PC-9 (cell line): ENCODE data around the gene ELOVL5. TPM values are rescaled to one million over a fixed set of nuclear protein-coding genes. Genes with fewer than 3 reads are reported as not detected.

Experiments
- BruUV-seq: library from RNA; stranded (reverse); fragments of 400-500 nt; replicated peaks from 2 replicates; lab custom pipeline; 2021; lab: Mats Ljungman, UMichigan
- CTCF ChIA-PET: fragments of 300-600 bp; sonication (Branson Sonifier 250); formaldehyde crosslinking; loops from one replicate; lab custom pipeline; 2022; ENCODE audit warnings: antibody characterized with exemption; lab: Charles Lee
- POLR2A ChIA-PET: fragments of 300-600 bp; sonication (Branson Sonifier 250); formaldehyde crosslinking; loops from one replicate; lab custom pipeline; 2022; ENCODE audit warnings: antibody characterized with exemption; ENCODE audit not compliant: unreplicated experiment; lab: Charles Lee
- DNase-seq, 2 experiments: peaks; one replicate each; pipeline versions ENCODE4 v3.0.0 to v3.0.0-alpha.2; 2015 to 2022; ENCODE audit warnings: mixed read lengths in 1 of 2
- H2AFZ ChIP-seq: fragments of 200-600 bp; sonication (generic); 2 replicates; pipeline ENCODE4 v1.8.1; 2017; ENCODE audit warnings: antibody characterized with exemption
- H3F3A ChIP-seq: fragments of 200-600 bp; sonication (generic); 2 replicates; pipeline ENCODE4 v1.8.1; 2017; ENCODE audit warnings: antibody characterized with exemption, mild to moderate bottlenecking, low read depth; ENCODE audit not compliant: insufficient read depth
- H3K27ac ChIP-seq: fragments of 200-600 bp; sonication (generic); 2 replicates; pipeline ENCODE4 v1.6.1; 2016; ENCODE audit warnings: mixed run types
- H3K27me3 ChIP-seq: fragments of 200-600 bp; sonication (generic); 2 replicates; pipeline ENCODE4 v1.6.1; 2016; ENCODE audit warnings: low read depth, mixed run types; ENCODE audit not compliant: insufficient read depth
- H3K36me3 ChIP-seq: fragments of 200-600 bp; sonication (generic); 2 replicates; pipeline ENCODE4 v1.6.1; 2016; ENCODE audit warnings: low read depth, mixed run types
- H3K4me1 ChIP-seq: fragments of 200-600 bp; sonication (generic); replicated peaks from 2 replicates; pipeline ENCODE4 v1.6.1; 2016; ENCODE audit warnings: mixed run types; ENCODE audit not compliant: insufficient read depth
- H3K4me2 ChIP-seq: fragments of 200-600 bp; sonication (generic); 2 replicates; pipeline ENCODE4 v1.6.1; 2017; ENCODE audit warnings: mixed run types
- H3K4me3 ChIP-seq: fragments of 200-600 bp; sonication (generic); 2 replicates; pipeline ENCODE4 v1.6.1; 2016; ENCODE audit warnings: mixed run types
- H3K79me2 ChIP-seq: fragments of 200-600 bp; sonication (generic); 2 replicates; pipeline ENCODE4 v1.6.1; 2017; ENCODE audit warnings: low read depth, mixed run types
- H3K9me2 ChIP-seq: fragments of 200-600 bp; sonication (generic); 2 replicates; pipeline ENCODE4 v1.8.1; 2017; ENCODE audit warnings: mild to moderate bottlenecking; ENCODE audit not compliant: insufficient read depth
- H3K9me3 ChIP-seq: fragments of 200-600 bp; sonication (generic); 2 replicates; pipeline ENCODE4 v1.8.1; 2016; ENCODE audit warnings: low read depth; ENCODE audit not compliant: insufficient read depth
- H4K20me1 ChIP-seq: fragments of 200-600 bp; sonication (generic); 2 replicates; pipeline ENCODE4 v1.8.1; 2017; ENCODE audit not compliant: insufficient read depth
- EZH2 ChIP-seq: fragments of 200-600 bp; sonication (generic); IDR thresholded peaks from 2 replicates; pipeline ENCODE4 v1.8.0; 2017; ENCODE audit warnings: antibody characterized with exemption, low read depth
- intact Hi-C: fragments of 100-400 bp; cut with micrococcal nuclease; formaldehyde crosslinking; loops from one replicate; pipeline ENCODE4 v1.10.0; 2022; ENCODE audit not compliant: unreplicated experiment
- total RNA-seq: library from RNA; stranded (reverse); gene quantifications from 2 replicates; pipeline ENCODE4 v1.2.3, GENCODE V29; 2021
- TF ChIP-seq, protein P1 (sequence below): fragments of 200-600 bp; sonication (generic); conservative IDR thresholded peaks from 2 replicates; pipeline ENCODE4 v1.6.1; 2017; ENCODE audit warnings: mixed run types, antibody characterized with exemption, mild to moderate bottlenecking, moderate library complexity

The ELOVL5 gene
- total RNA-seq, 1 experiment from 2014 or later: 108 TPM

DNA sequence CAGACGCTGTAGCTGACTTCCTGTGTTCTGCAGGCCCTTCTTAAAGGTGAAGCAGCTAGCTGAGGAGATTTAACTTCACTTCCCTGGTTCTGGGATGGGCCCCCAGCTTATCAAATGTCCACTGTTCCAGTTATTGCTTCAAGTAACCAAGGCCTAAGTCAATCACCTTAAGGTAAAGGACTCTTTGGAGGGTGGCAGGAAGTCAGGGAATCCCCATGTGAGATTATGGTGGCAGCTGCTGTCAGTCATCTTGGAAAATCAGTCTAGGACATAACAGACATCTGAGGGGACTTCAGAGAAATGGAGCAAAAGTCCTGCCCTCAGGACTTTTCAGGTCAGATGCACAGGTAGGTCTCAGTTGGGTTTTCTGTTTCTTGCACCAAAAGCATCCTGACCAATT, 3.8 kb downstream of the ELOVL5 start:
- peaks cover 9% of the 10 kb centered on the region; the same call in 1 of the 2 replicates for H3F3A ChIP-seq
- no peak overlapping the region for H3K27ac ChIP-seq
- H3K4me2 ChIP-seq: no peak overlapping the region
- ChIA-PET POLR2A (no interaction called here), CTCF (no interaction called here)
- H2AFZ ChIP-seq: no peak overlapping the region
- H3K9me2 ChIP-seq: no peaks in the 10 kb centered on the region
- H3K9me3 ChIP-seq: no peaks in the 10 kb centered on the region
- H3K4me3 ChIP-seq: no peak overlapping the region
- no peaks in the 10 kb centered on the region for H3K27me3 ChIP-seq
- peaks cover 21% of the 10 kb centered on the region for H4K20me1 ChIP-seq
- intact Hi-C loops: no loop called here
- TF ChIP-seq, protein P1, sequence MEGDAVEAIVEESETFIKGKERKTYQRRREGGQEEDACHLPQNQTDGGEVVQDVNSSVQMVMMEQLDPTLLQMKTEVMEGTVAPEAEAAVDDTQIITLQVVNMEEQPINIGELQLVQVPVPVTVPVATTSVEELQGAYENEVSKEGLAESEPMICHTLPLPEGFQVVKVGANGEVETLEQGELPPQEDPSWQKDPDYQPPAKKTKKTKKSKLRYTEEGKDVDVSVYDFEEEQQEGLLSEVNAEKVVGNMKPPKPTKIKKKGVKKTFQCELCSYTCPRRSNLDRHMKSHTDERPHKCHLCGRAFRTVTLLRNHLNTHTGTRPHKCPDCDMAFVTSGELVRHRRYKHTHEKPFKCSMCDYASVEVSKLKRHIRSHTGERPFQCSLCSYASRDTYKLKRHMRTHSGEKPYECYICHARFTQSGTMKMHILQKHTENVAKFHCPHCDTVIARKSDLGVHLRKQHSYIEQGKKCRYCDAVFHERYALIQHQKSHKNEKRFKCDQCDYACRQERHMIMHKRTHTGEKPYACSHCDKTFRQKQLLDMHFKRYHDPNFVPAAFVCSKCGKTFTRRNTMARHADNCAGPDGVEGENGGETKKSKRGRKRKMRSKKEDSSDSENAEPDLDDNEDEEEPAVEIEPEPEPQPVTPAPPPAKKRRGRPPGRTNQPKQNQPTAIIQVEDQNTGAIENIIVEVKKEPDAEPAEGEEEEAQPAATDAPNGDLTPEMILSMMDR: no peak
- no peak for TF ChIP-seq EZH2
- BruUV-seq: no TSS peak
- H3K4me1 ChIP-seq: peaks cover 18% of the 10 kb centered on the region
- DNase-seq: no peak
- no peaks in the 10 kb centered on the region for H3K36me3 ChIP-seq
- H3K79me2 ChIP-seq: peaks cover 87% of the 10 kb centered on the region

DNA sequence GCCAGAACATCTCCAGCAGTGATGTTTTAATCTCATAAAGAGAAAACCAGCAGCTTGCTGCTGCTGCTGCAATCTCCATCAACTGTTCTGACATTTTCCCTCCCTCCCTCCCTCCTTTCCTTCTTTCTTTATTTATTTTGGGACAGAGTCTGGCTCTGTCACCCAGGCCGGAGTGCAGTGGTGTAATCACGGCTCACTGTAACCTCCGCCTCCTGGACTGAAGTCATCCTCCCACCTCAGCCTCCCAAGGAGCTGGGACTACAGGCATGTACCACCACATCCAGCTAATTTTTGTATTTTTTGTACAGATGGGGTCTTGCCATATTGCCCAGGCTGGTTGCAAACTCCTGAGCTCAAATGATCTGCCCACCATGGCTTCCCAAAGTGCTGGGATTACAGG, 5.7 kb downstream of the ELOVL5 start:
- Histone ChIP-seq H3K79me2 (peaks cover 96% of the 10 kb centered on the region), H3K4me1 (peaks cover 10% of the 10 kb centered on the region), H3K27me3 (no peaks in the 10 kb centered on the region), H3K27ac (no peak overlapping the region), H3F3A (0 out of 2 replicates have a peak, but pooled peaks cover 2% of the 10 kb centered on the region), H3K36me3 (no peaks in the 10 kb centered on the region), H3K9me2 (no peaks in the 10 kb centered on the region), H3K9me3 (no peaks in the 10 kb centered on the region), H3K4me2 (no peak overlapping the region), H4K20me1 (peaks cover 21% of the 10 kb centered on the region), H3K4me3 (no peak overlapping the region), H2AFZ (no peak overlapping the region)
- no TSS peak for BruUV-seq
- POLR2A ChIA-PET: interaction anchor here (0.6 kb wide), 1 partner anchor 69 kb away, joined by 6 read pairs; no protein-coding TSS in a partner anchor
- CTCF ChIA-PET: no interaction called here
- DNase-seq: no peak
- TF ChIP-seq EZH2: no peak
- TF ChIP-seq, protein P1: no peak
- intact Hi-C loops: no loop called here

DNA sequence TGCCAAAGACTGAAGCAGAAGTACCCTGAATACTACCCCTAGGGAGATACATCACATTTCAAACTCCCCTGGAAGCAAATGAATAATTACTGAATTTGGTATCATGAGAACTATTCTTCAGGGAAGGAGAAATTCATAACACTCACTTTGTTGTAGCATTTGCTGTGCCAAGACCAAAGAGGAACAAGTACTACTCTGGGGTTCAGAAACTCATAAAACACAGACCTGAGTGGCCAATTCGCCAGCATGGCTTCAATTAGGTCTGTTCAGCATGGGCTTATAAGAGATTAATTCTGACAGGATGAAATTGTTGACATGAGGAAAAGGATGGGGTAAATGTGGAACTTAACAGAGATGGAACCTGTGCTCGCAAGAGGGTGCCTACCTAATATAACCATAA, 6.5 kb downstream of the ELOVL5 start:
- peaks cover 96% of the 10 kb centered on the region for H3K79me2 ChIP-seq
- H3K27me3 ChIP-seq: no peaks in the 10 kb centered on the region
- no peak overlapping the region for H3K4me2 ChIP-seq
- H3K9me3 ChIP-seq: no peaks in the 10 kb centered on the region
- no peaks in the 10 kb centered on the region for H3K36me3 ChIP-seq
- H3K9me2 ChIP-seq: no peaks in the 10 kb centered on the region
- ChIA-PET POLR2A (no interaction called here), CTCF (no interaction called here)
- no peak for DNase-seq
- peaks cover 9% of the 10 kb centered on the region for H3K4me1 ChIP-seq
- TF ChIP-seq, protein P1: no peak
- TF ChIP-seq EZH2: no peak
- no peak overlapping the region for H2AFZ ChIP-seq
- H3F3A ChIP-seq: no peaks in the 10 kb centered on the region
- BruUV-seq: no TSS peak
- no peak overlapping the region for H3K27ac ChIP-seq
- intact Hi-C loops: no loop called here
- peaks cover 16% of the 10 kb centered on the region for H4K20me1 ChIP-seq
- no peak overlapping the region for H3K4me3 ChIP-seq
